SH-SY5Y (cell line): ENCODE measurements around the gene PRMT1.

Experiments used
- GATA2 ChIP-seq: IDR thresholded peaks from 2 replicates; pipeline ENCODE4 v1.6.1; 2011; ENCODE audit warnings: mild to moderate bottlenecking, low read depth, low read length
- GATA3 ChIP-seq: IDR thresholded peaks from 2 replicates; pipeline ENCODE4 v1.6.1; 2011; ENCODE audit warnings: low read depth, mild to moderate bottlenecking, low read length, moderate library complexity

DNA sequence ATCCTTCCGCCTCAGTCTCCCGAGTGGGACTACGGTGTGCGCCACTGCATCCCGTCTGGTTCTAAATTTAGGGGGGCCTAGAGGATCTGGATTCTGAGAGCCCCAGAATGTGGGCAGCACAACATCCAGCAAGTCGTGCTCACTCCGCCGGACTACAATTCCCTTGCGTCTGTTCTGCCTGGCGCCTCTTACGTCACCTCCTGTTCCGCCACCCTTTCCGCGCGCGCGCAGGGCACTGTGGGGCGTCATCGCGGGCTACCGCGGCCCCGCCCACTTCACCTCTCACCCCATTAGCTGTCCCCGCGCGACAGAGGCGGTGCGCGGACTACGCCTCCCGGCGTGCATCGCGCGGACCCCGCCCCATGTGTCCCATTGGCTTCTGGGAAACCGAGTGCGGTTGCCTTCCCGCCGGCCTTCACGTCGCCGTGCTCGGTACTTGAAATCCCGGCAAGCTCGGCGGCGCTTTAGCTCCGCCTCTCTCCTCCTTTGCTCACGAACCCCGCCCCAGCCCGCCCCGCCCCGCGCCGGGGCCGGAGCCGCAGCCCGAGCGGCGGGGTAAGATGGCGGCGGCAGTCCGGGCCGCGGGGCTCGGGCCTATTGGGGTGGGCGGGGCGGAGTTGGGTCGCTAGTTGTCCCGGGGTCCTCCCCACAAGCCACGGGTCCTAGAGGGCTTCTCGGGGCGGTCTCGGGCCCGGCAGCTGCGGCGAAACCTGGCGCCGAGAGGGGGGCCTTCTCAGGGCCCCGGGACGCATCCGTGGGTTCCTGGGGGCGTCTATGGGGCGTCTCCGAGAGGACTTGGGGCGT, 35.2 kb upstream of the PRMT1 start, which contains the start of gene SCAF1:
- TF ChIP-seq GATA2: no peak
- TF ChIP-seq GATA3: no peak
